Nephron (organoid): Measurements from ENCODE around the gene ABHD11.

Experiments
- H3K27ac Mint-ChIP-seq, 3 experiments: 2 replicates each; pipeline ENCODE4 v1.8.0; 2020; ENCODE audit warnings: mixed read lengths in 3 of 3, mild to moderate bottlenecking in 2 of 3, moderate library complexity in 1 of 3
- H3K27me3 Mint-ChIP-seq: 2 replicates; pipeline ENCODE4 v1.8.0; 2021; ENCODE audit warnings: low read depth, mild to moderate bottlenecking, moderate library complexity, mixed read lengths
- H3K36me3 Mint-ChIP-seq: 2 replicates; pipeline ENCODE4 v1.8.0; 2020; ENCODE audit warnings: low read depth, mixed read lengths
- H3K4me1 Mint-ChIP-seq: 2 replicates; pipeline ENCODE4 v1.8.0; 2020; ENCODE audit warnings: mixed read lengths
- H3K4me3 Mint-ChIP-seq, 3 experiments: 2 replicates each; pipeline ENCODE4 v1.8.0; 2020; ENCODE audit warnings: mild to moderate bottlenecking in 3 of 3, mixed read lengths in 3 of 3, moderate library complexity in 2 of 3
- H3K9me3 Mint-ChIP-seq: 2 replicates; pipeline ENCODE4 v1.8.0; 2020; ENCODE audit warnings: mixed read lengths
- CTCF ChIP-seq, 3 experiments: fragments of 200-600 bp; sonication (generic); IDR thresholded peaks; one replicate each; pipeline ENCODE4 v1.5.0; 2021; ENCODE audit warnings: antibody characterized with exemption in 3 of 3; ENCODE audit not compliant: unreplicated experiment in 3 of 3

ABHD11 gene

DNA sequence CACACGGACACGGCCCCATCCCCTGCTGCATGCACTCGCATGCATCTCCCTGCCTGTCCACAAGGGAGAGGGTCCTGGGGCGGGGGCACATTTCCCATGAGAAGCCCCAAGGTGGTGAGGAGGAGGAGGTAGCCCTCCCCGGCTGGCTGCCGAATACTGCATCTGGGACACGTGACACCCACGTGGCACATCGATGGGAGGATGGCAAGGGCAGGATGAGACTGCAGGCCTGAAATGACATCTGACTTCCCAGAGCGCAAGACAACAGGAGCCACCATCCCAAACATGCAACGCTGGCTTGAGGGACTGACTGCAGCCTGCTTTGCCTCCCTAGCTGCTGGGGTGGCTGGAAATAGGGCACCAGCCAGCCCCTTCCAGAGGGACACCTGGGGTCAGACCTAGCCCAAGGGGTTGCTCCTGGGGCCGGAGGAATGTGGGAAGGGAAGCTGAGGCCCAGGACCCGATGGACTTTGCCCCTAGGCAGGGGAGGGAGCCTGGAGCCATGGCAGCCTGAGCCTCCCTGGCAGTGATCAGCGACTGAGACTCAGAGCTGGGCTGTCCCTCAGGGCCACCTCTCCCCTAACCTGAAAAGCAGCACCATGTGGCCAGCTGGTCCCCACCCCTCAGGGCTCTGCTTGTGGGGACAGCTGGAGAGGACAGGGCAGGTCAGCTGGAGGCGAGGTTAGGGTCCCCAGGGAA is 39.1 kb downstream of the ABHD11 start:
- TF ChIP-seq CTCF (IDR thresholded peaks at IDR 0.05; ENCODE audit: unreplicated experiment in 3 of 3), result no peak
- H3K27ac Mint-ChIP-seq, result no peak overlapping the region
- peaks cover 19% of the 10 kb centered on the region for H3K4me1 Mint-ChIP-seq
- no peaks in the 10 kb centered on the region for H3K27me3 Mint-ChIP-seq
- H3K36me3 Mint-ChIP-seq, result peaks cover 36% of the 10 kb centered on the region
- no peaks in the 10 kb centered on the region for H3K9me3 Mint-ChIP-seq
- H3K4me3 Mint-ChIP-seq, result no peak overlapping the region

DNA sequence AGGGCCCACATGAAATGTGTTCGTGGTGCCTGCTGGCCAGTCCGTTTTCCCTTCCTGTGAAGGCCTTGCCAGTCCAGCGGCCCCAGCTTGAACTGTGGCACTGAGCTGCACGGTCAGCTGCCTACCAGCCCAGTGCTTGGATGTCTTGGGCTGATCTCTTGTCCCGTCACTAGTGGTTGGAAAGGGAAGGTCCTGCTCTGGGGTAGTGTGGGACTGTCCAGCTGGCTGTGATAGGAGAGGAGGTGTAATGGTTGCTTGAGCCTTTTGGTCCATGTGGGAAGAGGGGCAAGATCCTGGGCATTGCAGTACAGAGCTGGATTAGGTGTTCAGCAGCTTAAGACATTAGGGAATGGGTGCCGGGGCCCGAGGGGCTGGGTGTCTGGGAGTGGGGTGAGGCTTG is 40.2 kb downstream of the ABHD11 start:
- TF ChIP-seq CTCF (IDR thresholded peaks at IDR 0.05; ENCODE audit: unreplicated experiment in 3 of 3), result no peak
- no peaks in the 10 kb centered on the region for H3K27me3 Mint-ChIP-seq
- no peak overlapping the region for H3K4me3 Mint-ChIP-seq
- peaks cover 41% of the 10 kb centered on the region for H3K36me3 Mint-ChIP-seq
- H3K4me1 Mint-ChIP-seq, result peaks cover 15% of the 10 kb centered on the region
- no peak overlapping the region for H3K27ac Mint-ChIP-seq
- no peaks in the 10 kb centered on the region for H3K9me3 Mint-ChIP-seq

GRCh38 chr7:73696372-73696771 is 42.2 kb downstream of the ABHD11 start:
- Mint-ChIP-seq H3K27ac (no peak overlapping the region), H3K36me3 (peaks cover 42% of the 10 kb centered on the region), H3K27me3 (no peaks in the 10 kb centered on the region), H3K4me1 (peaks cover under 1% of the 10 kb centered on the region), H3K9me3 (no peaks in the 10 kb centered on the region), H3K4me3 (no peak overlapping the region)
- no peak for TF ChIP-seq CTCF (IDR thresholded peaks at IDR 0.05; ENCODE audit: unreplicated experiment in 3 of 3)

DNA sequence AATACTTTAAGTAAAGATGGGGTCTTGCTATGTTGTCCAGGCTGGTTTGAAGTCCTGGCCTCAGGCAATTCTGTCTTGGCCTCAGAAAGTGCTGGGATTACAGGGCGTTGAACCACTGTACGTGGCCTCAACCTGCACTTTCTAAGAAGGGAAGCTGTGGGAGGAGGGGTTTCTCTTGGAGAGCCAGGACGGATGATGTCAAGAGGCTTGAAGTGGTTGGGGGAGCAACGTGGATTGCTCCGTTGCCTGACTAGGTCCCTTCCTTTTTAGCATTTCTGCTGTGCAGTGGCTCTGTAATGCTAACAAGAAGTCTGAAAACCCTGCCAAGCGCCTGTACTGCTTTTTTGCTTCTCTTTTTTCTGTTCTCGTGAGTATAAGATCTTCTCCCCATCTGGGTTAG is 48.0 kb downstream of the ABHD11 start:
- no peak for TF ChIP-seq CTCF (IDR thresholded peaks at IDR 0.05; ENCODE audit: unreplicated experiment in 3 of 3)
- peaks cover 56% of the 10 kb centered on the region for H3K36me3 Mint-ChIP-seq
- no peak overlapping the region for H3K27ac Mint-ChIP-seq
- no peaks in the 10 kb centered on the region for H3K9me3 Mint-ChIP-seq
- no peak overlapping the region for H3K4me3 Mint-ChIP-seq
- no peaks in the 10 kb centered on the region for H3K27me3 Mint-ChIP-seq
- H3K4me1 Mint-ChIP-seq, result no peaks in the 10 kb centered on the region

GRCh38 chr7:73688288-73688687 is 50.3 kb downstream of the ABHD11 start:
- no peaks in the 10 kb centered on the region for H3K9me3 Mint-ChIP-seq
- peaks cover 44% of the 10 kb centered on the region for H3K36me3 Mint-ChIP-seq
- peaks cover 8% of the 10 kb centered on the region for H3K4me1 Mint-ChIP-seq
- no peaks in the 10 kb centered on the region for H3K27me3 Mint-ChIP-seq
- H3K4me3 Mint-ChIP-seq, result no peak overlapping the region
- no peak overlapping the region for H3K27ac Mint-ChIP-seq
- no peak for TF ChIP-seq CTCF (IDR thresholded peaks at IDR 0.05; ENCODE audit: unreplicated experiment in 3 of 3)
